RCC 7860 (cell line): Measurements from ENCODE around the gene TGFBRAP1.
A peak's percentile ranks its signal among the peaks of the same experiment; 100 is the strongest.
"Not testable (repeated sequence)": the region's sequence is repeated elsewhere in the genome, so short reads cannot be mapped to it uniquely, and the experiment has no call there.

Experiments used
- DNase-seq: peaks from one replicate; pipeline ENCODE4 v3.0.0-alpha.2; 2015; ENCODE audit warnings: low spot score
- FAIRE-seq: peaks from 2 replicates; lab custom pipeline; 2012; peaks lifted over from hg19 to GRCh38; lab: Jason Lieb, UNC

Gene TGFBRAP1

DNA sequence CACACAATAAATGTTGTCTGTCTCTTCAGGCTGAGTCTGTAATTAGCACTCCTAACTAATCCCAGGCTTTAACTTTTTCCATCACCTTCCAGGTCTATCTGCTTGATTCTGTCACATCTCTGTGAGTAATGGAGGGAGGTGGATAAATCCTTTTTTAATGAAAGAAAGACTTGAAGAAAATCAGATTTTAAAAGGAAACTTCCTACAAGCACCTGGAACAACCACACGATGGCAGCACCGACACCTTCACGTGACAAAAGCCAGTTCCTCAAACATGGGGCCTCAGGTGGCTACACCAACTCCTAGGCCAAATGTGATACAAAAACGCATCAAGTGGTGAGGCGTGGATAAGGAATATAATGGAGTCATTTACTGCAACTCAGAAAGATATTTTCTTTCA lies 41.8 kb downstream of the TGFBRAP1 start:
- FAIRE-seq (peak; percentile 26), DNase-seq (peak; percentile 13)

DNA sequence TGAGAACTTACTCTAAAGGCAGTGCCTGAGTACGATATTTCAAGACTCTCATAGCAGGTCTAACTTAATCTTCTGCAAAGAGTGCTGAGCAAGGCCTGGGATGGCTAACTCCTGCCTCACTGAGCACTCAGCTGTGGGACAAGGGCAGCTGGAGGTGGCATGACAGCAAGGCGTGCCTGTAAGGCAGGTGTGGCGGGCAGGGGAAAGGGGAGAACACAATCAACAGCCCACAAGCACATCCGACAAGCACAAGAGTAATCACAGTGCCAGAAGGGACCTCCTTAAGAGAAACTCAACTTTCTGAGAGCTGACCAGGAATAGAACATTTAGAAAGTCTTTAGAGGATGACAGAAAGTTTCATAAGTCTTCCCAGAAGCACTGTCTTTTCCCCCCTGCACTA lies 46.0 kb downstream of the TGFBRAP1 start:
- no peak for FAIRE-seq
- DNase-seq = no peak

DNA sequence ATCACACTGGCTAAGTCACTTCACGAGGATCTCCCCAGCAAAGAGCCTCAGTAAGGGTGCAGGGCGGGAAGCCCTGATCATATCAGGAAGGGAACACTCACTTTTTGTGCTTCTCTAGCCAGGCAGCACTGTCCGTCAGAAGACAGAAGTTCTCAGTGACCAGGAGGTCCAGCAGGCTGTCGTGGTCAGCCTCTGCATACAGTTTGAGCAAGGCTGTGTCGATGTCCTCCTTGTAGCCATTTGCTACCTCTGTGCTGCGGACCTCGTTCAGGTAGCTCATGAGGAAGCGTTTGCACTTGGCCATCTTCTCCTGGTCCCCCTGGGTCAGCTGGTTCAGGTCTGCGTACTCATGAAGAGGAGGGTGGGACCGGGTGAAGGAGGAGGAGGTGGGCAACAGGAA lies 49.3 kb downstream of the TGFBRAP1 start:
- DNase-seq = no peak
- no peak for FAIRE-seq

DNA sequence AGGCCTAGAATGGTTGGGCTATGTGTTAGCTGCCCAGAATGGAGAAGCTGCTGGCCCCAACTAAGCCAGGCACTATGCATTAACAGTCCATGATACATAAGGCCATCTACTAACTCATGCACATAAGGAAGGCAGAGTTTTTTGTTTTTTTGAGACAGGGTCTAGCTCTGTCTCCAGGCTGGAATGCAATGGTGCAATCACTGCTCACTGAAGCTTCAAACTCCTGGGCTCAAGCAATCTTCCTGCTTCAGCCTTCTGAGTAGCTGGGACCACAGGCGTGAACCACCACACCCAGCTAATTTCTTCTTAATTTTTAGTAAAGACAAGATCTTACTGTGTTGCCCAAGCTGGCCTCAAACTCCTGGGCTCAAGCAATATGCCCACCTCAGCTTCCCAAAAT lies 50.4 kb downstream of the TGFBRAP1 start:
- no peak for FAIRE-seq
- no peak for DNase-seq

DNA sequence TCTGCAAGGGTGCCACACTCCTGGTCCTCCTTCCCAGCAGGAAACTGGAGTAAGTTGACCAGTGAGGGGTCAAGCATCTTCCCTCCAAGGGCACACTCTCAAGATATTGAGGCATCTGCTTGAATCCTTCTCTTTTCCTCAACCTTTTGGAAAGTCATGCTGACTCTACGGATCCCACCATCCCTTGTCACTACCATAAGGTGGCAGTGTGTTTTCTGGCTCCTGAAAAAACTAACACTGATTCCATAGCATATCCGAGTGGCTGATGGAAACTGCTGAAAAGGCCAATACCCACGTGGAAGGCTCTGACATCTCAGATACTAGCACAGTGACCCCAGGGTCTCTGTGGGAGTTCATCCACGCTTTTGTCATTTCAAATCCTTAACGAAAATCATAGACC lies 50.9 kb downstream of the TGFBRAP1 start:
- DNase-seq (no peak), FAIRE-seq (no peak)

DNA sequence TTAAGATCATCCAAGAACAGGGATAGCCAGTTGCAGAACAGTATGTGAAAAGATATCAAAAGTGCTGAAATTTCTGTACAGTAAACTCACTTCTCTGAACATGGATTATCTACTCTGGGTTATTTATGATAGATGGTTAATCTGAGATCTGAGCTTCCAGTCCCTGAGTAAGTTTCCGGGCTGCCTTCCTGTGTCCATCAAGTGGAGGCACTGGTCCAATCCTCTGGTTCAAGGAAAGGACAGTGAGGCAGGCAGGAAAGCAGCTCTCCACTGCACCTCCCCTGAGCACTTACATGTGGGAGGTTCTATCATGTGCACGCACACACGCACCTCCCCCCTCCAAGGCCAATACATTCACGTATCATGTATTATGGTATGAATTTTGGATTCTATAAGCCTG lies 55.5 kb downstream of the TGFBRAP1 start:
- DNase-seq (no peak), FAIRE-seq (no peak)

DNA sequence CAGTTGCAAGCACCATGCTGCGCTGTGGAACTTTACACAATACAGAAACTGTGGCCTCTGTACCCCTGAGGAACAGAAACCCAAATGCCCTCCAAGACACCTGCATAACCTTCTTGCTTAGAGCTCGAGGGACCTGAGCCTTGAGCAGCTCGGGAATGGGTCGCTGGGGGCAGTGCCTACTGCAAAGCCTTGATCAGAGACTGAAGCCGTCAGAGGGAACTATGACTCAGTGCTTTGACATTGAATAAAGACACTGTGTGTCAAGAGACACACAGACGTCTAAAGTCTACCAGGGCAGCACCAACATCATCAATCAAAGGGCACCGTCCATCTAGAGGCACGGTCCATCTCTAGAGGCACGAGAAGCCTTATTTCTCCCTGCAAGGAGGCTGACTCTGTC lies 57.4 kb downstream of the TGFBRAP1 start:
- FAIRE-seq = no peak
- no peak for DNase-seq

DNA sequence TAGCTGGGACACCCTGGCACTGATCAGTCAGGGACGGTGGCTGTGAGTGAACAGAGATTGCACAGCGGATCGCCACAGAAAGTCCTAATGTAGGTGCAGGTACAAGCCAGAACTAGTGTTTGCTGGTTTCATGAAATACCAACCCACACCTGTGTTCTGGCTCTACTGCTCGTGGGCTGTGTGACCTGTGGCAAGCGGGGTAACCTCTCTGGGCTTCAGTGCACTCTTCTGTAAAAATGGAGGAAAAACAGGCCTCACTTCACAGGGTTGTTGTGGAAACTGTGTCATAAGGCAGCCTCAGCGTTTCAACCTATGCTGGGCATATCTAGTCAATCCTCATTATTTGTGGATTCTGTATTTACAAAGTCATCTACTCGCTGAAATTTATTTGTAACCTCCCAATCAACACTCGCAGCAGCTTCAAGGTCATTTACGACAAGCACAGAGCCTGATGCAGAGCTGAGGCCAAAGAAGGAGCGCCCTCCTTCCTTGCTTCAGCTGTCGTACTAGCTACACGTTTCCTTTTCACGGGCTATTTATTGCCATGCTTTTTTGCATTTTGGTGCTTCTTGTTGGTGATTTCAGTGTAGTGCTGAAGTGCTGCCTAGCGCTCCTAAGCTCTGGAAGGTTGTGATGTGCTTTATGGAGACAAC lies 58.0 kb downstream of the TGFBRAP1 start:
- FAIRE-seq (no peak), DNase-seq (no peak)

DNA sequence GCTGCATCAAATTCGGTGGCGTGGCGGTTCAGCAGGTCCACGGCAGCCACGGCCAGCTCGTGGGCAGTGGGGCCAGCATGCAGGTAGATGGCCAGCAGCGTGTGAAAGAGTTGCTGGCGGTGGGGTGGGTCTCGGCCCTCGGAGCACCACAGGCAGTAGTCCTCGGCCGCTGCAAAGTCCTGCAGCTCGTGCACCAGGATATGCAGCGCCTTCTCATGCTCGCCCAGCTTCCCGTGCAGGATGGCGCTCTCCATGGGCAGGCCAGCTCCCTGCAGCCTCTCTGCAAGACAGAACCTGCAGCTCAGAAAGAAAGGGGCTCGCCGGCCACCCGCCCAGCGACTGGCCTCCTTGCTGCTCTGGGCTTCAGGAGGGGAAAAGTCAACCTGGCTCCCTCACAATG lies 60.1 kb downstream of the TGFBRAP1 start:
- DNase-seq (no peak), FAIRE-seq (no peak)

DNA sequence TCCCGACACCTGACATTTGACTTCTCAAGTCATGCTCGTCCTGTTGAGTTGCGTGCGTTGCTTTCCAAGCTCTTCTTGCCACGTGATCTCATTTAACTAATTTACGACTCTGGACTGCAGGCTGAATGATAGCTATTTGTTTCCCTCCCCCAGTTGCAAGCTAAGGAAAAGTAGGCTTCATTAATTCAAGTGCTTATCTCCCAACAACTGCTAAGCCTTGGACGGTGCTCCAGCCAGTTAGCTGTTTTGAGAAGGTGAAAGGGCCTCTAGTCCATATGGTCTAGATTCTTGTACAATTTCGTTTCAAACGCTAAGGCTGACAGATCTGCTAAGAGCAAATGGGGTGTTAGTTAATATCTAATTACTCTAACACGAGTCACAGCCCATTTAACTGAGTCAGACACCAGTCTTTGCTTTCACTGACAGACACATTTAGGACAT lies 66.9 kb downstream of the TGFBRAP1 start:
- no peak for FAIRE-seq
- DNase-seq = no peak

DNA sequence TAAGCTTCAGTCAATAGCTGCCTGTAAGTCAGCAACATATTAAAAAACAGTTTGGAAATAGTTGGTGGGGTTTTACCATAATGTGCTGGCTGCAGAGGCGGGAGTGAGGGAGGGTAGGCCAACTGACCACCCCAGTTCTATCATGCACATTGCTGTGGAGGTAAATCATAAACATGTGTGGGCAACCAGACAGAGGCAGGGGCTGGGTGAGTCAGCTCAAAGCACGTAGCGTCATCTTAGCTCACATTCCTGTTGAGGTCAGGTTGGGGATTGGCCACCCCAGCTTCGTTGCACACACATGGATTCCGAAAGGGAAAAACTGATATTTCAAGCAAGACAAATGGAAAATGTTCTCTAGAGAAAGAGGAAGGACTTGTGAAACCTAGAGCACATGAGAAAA lies 68.5 kb downstream of the TGFBRAP1 start:
- DNase-seq (peak; percentile 95), FAIRE-seq (peak; percentile 96)

DNA sequence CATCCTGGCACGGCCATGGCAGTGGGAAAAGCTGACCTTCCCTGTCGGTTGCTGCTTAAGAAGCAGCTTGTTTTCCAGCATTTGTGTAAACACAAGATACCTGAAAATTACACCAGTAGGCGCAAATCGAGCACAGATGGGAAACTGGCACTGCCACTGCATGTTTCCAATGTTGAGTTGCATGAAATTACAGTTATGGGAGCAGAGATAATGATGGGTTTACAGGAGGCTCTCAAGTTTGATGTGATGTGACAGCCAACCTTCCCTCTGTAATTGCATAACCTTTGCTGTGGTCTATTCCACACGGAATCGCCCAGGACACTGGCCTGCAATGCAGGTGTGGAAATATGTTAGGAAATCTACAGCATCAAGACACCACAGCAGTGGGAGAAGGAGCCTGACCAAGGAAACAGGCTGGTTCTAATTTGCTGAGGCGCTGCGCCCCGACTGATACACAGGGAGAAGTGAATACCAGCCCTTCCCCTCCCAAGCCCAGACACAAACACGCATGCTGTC lies 70.6 kb downstream of the TGFBRAP1 start:
- DNase-seq (no peak), FAIRE-seq (no peak)

DNA sequence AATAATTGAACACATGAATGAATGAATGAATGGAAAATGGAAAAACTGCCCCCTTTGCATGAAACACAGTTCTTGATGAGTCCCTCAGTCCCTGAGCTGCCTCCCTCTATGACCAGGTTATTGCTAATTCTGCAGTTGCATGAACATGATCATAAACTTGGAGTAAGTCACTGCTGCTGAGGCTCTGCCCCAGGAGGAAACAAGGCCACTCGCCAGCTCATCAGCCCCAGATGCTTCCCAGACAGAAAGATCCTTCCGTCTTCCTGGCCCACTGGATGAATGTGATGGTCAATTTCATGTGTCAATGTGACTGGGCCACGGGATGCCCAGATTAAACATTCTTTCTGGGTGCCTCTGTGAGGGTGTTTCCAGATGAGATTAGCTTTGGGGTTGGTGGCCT lies 71.6 kb downstream of the TGFBRAP1 start:
- FAIRE-seq = no peak
- peak; percentile 45 for DNase-seq

DNA sequence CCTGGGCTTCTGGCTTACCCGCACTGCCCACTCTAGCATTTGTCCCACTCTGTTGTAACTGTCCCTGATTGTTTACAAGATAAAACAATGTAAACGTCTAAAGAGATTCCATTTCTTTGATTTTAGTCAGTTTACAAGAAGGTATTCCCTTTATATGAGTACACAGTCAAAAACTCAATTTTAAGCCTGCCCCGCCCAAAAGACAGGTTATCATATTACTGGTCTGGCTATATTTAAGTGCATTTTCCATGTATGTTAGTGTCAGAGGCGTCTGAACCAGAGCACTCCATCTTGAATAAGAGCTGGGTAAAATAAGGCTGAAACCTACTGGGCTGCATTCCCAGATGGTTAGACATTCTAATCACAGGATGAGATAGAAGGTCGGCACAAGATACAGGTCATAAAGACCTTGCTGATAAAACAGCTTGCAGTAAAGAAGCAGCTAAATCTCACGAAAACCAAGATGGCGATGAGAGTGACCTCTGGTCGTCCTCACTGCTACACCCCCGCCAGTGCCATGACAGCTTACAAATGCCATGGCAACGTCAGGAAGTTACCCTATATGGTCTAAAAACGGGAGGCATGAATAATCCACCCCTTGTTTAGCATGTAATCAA lies 73.0 kb downstream of the TGFBRAP1 start:
- peak; percentile 32 for DNase-seq
- FAIRE-seq = no peak

DNA sequence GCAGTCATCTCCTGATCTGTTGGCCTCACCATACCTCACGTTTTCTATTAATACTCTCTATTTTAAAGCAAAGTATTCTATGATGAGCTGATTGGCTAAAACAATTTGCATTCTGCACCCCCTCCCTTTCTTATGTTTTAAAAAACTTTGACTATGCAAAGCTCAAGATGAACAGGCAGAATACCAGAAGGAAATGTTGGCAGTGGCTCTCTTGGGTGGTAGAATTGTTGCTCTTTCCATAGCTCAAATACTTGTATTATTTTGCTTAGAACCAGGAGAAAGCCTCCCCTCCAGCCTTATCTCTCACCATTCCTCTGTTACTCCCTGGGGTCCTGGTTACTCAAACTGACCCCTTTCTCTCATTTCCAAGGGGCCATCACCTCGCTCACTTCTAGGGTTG lies 73.6 kb downstream of the TGFBRAP1 start:
- FAIRE-seq = no peak
- DNase-seq = no peak

DNA sequence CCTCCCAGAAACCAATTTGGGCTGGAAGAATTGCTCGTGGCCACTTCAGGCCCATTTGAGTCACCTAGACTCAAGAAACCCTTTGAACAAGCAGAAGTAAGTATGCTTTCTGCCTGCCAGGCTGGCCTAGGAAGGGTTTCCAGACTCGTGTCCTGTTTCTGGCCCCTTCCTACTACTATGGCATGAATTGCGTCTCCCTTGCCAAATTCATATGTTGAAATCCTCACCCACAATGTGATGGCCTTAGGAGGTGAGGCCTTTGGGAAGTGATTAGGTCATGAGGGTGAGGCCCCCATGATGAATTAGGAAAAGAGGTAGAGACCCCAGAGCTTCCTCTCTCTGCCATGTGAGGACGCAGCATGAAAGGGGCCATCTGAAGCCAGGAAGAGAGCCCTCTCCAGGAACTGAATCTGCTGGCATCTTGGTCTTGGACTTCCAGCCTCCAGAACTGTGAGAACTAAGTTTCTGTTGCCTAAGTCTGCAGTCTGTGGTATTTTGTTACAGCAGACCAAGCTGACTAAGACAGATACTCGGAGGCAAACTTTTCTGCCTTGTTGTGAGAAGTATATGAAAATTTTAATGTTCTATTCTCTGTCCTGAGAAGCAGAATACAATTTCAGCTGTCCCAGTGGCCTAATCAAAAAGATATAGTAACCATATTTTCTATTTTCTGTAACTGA lies 74.9 kb downstream of the TGFBRAP1 start:
- DNase-seq (no peak), FAIRE-seq (no peak)

DNA sequence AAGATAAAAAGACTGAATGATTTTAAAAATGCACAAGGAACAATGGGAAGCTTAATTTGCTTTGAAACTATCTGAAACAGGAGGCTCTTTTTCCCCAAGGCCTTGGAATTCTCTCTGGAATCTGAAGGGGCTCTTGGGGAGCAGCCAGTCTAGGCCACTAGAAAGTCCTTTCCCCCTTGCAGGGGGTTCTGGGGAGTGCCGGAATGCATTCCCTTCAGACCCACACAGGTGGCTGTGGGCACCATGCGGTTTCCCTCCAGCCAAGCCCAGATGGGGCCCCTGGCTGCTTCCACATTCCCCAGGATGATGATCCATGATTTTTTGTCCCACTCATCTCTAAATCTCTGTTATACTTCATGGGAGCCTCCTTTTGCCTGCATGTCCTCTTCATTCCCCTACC lies 77.3 kb downstream of the TGFBRAP1 start:
- FAIRE-seq = no peak
- no peak for DNase-seq

DNA sequence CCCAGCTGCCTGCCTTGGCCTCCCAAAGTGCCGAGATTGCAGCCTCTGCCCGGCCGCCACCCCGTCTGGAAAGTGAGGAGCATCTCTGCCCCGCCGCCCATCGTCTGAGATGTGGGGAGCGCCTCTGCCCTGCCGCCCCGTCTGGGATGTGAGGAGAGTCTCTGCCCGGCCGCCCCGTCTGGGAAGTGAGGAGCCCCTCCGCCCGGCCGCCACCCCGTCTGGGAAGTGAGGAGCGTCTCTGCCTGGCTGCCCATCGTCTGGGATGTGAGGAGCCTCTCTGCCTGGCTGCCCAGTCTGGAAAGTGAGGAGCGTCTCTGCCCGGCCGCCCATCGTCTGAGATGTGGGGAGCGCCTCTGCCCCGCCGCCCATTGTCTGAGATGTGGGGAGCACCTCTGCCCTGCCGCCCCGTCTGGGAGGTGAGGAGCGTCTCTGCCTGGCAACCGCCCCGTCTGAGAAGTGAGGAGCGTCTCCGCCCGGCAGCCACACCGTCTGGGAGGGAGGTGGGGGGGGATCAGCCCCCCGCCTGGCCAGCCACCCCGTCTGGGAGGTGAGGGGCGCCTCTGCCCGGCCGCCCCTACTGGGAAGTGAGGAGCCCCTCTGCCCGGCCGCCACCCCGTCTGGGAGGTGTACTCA lies 78.4 kb downstream of the TGFBRAP1 start:
- DNase-seq, FAIRE-seq: not testable (repeated sequence)

DNA sequence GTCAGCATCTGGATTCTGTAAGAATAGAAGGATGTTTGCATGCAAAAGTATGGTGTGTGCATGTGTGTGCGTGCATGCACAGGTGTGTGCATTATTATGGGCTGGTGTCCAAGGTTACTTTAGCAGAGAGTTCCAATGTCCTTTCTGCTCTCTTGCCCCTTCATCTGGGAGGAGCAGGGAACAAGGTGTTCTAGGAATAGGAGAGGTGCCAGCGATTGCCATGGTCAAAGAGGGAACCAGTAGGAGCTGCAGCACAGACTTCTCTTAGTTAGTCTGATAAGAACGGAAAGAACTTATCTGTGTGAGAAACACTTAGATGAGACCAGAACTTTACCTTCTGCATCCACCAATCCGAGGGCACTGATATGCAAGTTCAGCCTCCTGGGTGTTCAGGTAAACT lies 79.6 kb downstream of the TGFBRAP1 start:
- FAIRE-seq = no peak
- no peak for DNase-seq

DNA sequence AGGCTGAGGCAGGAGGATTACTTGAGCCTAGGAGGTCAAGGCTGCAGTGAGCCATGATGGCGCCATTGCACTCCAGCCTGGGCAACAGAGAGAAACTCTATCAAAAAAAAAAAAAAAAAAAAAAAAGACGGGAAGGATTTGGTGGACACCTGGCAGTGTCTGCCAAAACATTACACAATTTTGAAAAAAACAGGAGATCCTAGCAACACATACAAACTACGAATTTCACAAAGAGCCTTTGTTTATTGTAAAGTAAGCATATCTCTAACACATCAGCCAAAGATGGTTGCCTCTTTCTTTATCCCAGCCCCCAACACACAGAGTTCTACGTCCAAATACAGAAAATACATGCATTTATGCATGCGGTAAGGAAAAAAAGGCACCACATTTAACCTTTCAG lies 80.4 kb downstream of the TGFBRAP1 start:
- DNase-seq = no peak
- no peak for FAIRE-seq

DNA sequence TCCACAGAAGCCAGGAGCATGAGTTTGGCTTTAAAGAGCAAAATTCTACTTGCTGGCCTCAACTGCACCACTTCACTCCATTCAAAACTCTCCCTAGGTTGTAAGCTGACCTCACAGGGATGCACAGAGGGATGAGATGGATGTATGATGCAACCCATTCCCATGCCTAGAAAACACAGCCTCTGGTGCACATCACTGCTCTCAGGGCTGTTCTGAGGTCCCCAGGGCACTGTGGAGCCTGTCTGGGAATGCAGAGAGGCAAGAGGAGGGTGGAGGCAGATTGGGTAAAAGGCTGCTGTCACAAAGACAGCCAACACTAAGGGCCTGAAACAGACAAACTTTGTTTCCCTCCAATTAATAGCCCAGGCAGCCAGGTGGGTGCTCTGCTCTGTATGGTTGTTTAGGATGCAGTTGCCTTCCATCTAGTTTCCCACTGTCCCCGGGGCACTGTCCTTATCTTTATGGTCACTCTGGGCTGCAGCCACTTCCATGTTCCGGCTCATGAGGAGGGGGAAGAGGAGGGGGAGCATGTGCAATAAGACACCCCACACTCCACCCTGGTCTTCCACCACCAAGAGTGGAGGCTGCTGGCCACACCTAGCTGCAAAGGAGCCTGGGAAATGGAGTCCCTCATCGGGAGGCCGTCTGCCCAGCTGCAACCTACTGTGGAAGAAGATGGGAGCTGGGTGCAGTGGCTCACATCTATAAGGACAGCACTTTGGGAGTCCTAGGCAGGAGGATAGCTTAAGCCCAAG lies 81.0 kb downstream of the TGFBRAP1 start:
- no peak for DNase-seq
- no peak for FAIRE-seq
